HG03439 (cell line): ENCODE measurements around the gene HNRNPF.
"Not testable (repeated sequence)": the region's sequence is repeated elsewhere in the genome, so short reads cannot be mapped to it uniquely, and the experiment has no call there.

Source experiments
- ATAC-seq: cut with Tn5 transposase; IDR thresholded peaks from one replicate; pipeline ENCODE4 v1.9.1; 2021; ENCODE audit warnings: mild to moderate bottlenecking, moderate library complexity; ENCODE audit not compliant: unreplicated experiment

The HNRNPF gene

DNA sequence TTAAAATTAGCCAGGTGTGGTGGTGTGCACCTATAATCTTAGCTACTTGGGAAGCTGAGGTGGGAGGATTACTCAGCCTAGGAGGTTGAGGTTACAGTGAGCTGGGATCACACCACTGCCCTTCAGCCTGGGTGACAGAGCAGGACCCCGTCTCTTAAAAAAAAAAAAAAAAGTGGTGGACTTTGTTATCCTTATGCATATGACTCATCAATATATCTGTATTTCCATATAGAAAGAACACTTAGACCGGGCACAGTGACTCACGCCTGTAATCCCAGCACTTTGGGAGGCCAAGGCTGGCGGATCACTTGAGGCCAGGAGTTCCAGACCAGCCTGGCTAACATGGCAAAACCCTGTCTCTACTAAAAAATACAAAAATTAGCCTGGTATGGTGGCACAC lies 13.0 kb upstream of the HNRNPF start:
- not testable (repeated sequence) for ATAC-seq

GRCh38 chr10:43421519-43421918 lies 12.5 kb upstream of the HNRNPF start:
- ATAC-seq, result no peak

- ATAC-seq, result no peak
Observed at GRCh38 chr10:43421201-43421507, 12.2 kb upstream of the HNRNPF start.

DNA sequence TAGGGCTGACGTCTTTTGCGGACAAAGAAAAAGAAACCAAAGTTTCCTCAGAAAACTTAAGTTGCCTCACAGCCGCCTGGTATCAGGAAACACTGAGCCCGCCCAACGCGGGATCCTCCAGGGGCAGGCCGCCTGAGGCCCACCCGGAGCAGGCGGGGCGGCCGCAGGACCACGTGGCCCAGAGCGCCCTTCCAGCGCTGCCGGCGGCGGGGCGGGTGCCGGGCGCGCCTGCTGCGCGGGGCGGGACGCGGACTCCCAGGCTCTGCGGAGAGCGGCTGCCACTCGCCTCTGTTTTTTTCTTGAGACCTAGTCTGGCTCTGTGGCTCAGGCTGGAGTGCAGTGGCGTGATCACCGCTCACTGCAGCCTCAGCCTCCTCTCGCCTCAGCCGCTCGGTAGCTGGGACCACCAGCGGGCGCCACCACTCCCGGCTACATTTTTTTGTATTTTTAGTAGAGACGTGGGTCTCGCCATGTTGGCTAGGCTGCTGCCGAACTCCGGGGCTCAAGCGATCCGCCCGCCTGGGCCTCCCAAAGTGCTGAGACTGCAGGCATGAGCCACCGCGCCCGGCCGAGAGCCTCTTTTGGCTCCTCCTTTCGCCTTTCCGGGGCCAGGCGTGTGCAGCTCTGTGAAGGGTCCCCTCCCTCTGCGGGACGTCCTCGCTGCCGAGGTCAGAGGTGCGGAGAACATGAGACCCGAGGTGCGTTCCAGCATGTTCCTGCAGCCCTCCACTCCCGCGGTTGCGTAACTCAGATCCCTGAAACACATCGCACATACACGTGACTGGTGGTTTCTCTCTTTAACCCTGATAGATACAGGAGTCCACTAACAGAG lies 11.6 kb upstream of the HNRNPF start:
- ATAC-seq, result peak; percentile 87

GRCh38 chr10:43419997-43420368 lies 11.0 kb upstream of the HNRNPF start:
- ATAC-seq, result no peak

DNA sequence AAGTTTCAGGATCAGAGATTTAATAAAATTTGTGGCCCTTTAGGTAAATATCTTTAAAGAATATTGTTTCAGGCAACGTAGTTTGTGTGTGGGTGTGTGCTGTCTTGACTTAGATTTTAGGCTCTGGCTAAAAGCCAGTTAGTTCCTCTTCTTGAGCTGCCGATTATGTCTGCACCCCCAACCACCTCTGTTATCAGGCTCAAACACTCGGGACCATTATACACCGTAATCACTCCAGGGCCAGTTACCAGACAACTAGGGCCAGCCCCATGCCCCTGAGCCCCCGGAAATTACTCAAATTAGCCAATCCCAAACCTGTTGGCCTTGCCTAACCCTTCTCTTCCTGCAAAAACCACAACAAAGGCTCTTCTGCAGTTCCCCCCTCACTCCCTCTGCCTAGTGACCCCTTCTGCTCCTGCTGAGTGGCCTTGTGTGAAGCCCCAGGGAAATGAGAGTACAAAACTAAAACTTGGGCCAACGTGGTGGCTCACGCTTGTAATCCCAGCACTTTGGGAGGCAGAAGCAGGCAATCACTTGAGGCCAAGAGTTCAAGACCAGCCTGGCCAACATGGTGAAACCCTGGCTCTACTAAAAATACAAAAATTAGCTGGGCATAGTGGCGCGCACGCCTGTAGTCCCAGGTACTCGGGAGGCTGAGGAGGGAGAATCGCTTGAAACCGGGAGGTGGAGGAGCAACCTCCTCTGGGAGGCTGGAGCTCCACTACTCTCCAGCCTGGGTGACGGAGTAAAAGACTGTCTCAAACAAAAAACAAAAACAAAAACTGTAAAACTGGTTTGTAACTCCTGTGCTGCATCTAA lies 9.2 kb upstream of the HNRNPF start:
- ATAC-seq, result no peak

- no peak for ATAC-seq
Observed at GRCh38 chr10:43415544-43415943, 6.6 kb upstream of the HNRNPF start.

DNA sequence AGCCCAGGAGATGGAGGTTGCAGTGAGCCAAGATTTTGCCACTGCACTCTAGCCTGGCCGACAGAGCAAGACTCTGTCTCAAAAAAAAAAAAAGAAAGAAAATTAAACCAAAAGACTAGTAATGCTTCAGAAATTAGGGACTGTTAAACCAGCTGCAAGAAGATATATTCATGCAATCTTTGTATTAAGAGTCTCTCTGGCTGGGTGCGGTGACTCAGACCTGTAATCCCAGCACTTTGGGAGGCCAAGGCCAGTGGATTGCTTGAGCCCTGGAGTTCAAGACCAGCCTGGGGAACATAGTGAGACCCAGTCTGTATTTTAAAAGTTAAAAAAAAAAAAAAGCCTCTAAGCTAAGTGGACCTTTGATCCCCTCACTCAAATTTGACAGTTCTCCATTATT lies 2.5 kb upstream of the HNRNPF start:
- ATAC-seq, result no peak

GRCh38 chr10:43410345-43410744 lies 1.4 kb upstream of the HNRNPF start:
- ATAC-seq, result no peak

DNA sequence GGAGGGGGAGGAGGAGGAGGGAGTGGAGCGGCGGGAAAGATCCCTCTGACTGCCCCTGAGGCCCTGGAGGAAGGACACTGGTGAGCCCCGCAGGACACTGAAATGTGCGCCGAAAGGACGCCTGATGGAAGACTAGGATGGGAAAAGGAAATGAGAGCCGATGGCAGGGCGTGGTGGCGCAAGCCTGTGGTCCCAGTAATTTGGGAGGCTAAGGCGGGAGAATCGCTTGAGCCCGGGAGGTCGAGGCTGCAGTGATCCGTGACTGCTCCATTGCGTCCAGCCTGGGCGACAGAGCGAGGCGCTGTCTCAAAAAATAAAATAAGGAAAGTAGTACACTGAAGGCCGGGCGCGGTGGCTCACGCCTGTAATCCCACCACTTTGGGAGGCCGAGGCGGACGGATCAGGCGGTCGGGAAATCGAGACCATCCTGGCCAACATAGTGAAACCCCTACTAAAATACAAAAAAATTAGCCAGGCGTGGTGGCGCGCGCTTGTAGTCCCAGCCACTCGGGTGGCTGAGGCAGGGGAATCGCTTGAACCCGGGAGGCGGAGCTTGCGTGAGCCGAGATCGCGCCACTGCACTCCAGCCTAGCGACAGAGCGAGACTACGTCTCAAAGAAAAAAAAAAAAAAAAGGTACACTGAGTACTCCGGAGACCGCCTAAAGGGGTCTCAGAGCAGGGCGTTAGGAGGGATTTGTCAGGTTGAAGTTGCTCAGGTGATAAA lies 561 bp upstream of the HNRNPF start:
- ATAC-seq, result no peak

- peak; percentile 0 for ATAC-seq
Observed at GRCh38 chr10:43408331-43408709, 666 bp downstream of the HNRNPF start.

DNA sequence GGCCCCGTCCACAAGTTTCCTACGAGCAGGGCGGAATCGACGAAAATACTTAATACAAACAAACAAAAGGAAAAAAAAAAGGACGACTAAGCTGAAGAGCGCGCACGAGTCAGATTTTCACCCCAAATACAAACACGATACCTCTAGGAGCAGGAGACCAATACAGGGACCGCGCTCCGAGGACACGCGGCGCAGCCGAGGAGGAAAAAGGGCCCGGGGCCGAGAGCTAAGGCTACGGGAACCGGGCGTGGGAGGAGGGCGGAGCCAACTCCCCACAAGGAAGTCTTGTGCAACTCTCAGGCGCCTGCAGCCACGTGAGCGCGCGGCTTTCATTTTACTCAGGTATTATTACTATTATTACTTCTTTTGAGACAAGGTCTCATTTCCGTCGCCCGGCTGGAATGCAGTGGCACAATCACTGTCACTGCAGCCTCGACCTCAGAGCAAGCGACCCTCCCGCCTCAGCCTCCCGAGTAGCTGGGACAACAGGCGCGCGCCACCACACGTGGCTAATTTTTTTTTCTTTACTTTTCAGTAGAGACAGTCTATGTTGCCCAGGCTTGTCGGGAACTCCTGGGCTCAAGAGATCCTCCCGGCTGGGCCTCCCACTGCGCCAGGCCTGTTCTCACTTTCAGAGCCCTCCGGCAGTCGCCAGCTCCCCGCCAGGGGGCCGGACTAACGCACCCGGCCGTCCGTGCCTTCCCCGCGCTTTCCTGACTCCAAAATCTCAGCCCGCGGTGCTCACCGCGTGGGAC lies 1.2 kb downstream of the HNRNPF start:
- peak; percentile 53 for ATAC-seq

GRCh38 chr10:43407148-43407575 lies 1.8 kb downstream of the HNRNPF start:
- ATAC-seq, result peak; percentile 22

DNA sequence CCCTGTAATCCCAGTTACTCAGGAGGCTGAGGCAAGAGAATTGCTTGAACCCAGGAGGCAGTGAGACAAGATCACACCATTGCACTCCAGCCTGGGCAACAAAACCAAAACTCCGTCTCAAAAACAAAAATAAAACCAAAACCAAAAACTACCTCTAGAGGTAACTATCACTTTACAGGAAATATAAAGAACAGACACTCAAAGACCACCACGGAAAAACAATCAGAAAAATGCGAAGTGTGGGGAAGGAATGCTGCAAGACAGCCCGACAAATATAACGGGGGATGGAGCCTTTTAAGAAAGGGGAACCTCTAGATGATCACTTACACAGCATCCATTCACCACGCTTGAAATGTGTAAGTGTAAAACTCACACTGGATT lies 4.3 kb downstream of the HNRNPF start:
- no peak for ATAC-seq

DNA sequence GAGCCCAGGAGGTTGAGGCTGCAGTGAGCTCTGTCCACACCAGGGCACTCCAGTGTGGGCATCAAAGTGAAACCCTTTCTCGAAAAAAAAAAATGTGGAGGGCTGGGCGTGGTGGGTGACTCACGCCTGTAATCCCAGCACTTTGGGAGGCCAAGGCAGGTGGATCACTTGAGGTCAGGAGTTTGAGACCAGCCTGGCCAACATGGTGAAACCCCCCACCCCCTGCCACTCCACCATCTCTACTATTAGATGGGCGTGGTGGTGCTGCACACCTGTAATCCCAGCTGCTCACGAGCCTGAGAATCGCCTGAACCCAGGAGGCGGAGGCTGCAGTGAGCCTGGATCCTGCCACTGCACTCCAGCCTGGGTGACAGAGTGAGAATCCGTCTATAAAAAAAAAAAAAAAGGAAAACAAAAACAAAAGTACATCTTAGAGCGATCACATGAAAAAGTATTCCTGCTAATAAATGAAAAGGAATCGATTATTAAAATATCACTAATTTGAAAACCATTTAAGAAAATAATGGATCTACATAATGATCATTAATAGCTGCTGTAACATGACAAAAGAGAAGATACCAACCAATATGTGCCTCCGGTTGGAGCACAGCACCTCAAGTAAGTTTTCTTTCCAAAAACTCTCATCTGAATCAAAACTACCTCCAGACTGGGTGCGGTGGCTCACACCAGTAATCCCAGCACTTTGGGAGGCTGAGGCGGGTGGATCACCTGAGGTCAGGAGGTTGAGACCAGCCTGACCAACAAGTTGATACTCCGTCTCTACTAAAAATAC lies 4.9 kb downstream of the HNRNPF start:
- no peak for ATAC-seq

- no peak for ATAC-seq
Observed at GRCh38 chr10:43402880-43403452, 6.0 kb downstream of the HNRNPF start.

GRCh38 chr10:43402176-43402575 lies 6.8 kb downstream of the HNRNPF start:
- no peak for ATAC-seq

GRCh38 chr10:43401627-43402026 lies 7.4 kb downstream of the HNRNPF start:
- ATAC-seq, result no peak

- no peak for ATAC-seq
Observed at GRCh38 chr10:43399320-43400310, 9.4 kb downstream of the HNRNPF start.
